Stimulated activated CD4-positive, alpha-beta T cell treated with anti-CD3 and anti-CD28 coated beads, Interleukin-1b, Interleukin-23, amount 100 ng/mL, for 48 hours (primary cell): Measurements from ENCODE around the gene BDKRB1.
"Not testable (repeated sequence)": the region's sequence is repeated elsewhere in the genome, so short reads cannot be mapped to it uniquely, and the experiment has no call there.

Experiments
- DNase-seq: peaks from one replicate; pipeline ENCODE4 v3.0.0-alpha.2; 2020

The BDKRB1 gene

DNA sequence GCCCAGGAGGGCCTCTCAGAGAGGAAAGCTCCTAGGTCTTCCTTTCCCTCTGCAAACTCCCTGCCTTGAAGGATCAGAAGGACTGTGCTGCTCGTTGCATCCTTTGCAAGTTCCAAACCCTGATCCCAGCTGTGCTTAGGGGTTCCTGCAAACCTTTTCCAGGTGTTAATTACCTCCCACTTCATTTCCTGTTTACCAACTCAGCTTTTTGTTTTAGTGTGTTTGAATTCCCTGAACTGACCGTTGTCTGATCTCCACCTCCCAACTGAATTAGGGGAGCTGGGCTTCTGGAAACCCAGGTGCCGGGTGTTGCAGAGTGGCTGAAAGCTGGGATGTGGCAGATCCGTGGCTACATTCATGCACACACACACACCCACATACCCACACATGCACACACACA is 20.6 kb upstream of the BDKRB1 start:
- no peak for DNase-seq

GRCh38 chr14:96237641-96238040 is 18.4 kb upstream of the BDKRB1 start:
- DNase-seq = no peak

- no peak for DNase-seq
Observed at GRCh38 chr14:96238676-96239265, 17.2 kb upstream of the BDKRB1 start.

GRCh38 chr14:96239711-96240141 is 16.3 kb upstream of the BDKRB1 start:
- no peak for DNase-seq

DNA sequence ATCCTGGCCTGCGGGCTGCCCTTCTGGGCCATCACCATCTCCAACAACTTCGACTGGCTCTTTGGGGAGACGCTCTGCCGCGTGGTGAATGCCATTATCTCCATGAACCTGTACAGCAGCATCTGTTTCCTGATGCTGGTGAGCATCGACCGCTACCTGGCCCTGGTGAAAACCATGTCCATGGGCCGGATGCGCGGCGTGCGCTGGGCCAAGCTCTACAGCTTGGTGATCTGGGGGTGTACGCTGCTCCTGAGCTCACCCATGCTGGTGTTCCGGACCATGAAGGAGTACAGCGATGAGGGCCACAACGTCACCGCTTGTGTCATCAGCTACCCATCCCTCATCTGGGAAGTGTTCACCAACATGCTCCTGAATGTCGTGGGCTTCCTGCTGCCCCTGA is 15.4 kb upstream of the BDKRB1 start:
- no peak for DNase-seq

GRCh38 chr14:96242126-96242525 is 13.9 kb upstream of the BDKRB1 start:
- no peak for DNase-seq

GRCh38 chr14:96243785-96244184 is 12.2 kb upstream of the BDKRB1 start:
- DNase-seq = no peak

DNA sequence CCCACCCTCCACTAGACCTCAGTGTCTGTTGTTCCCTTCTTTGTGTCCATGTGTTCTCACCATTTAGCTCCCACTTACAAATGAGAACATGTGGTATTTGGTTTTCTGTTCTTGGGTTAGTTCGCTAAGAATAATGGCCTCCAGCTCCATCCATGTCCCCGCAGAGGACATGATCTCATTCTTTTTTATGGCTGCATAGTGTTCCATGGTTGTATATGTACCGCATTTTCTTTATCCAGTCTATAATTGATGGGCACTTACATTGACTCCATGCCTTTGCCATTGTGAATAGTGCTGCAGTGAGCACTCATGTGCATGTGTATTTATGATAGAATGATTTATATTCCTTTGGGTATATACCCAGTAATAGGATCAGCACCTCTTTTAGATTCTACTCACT is 10.9 kb upstream of the BDKRB1 start:
- not testable (repeated sequence) for DNase-seq

DNA sequence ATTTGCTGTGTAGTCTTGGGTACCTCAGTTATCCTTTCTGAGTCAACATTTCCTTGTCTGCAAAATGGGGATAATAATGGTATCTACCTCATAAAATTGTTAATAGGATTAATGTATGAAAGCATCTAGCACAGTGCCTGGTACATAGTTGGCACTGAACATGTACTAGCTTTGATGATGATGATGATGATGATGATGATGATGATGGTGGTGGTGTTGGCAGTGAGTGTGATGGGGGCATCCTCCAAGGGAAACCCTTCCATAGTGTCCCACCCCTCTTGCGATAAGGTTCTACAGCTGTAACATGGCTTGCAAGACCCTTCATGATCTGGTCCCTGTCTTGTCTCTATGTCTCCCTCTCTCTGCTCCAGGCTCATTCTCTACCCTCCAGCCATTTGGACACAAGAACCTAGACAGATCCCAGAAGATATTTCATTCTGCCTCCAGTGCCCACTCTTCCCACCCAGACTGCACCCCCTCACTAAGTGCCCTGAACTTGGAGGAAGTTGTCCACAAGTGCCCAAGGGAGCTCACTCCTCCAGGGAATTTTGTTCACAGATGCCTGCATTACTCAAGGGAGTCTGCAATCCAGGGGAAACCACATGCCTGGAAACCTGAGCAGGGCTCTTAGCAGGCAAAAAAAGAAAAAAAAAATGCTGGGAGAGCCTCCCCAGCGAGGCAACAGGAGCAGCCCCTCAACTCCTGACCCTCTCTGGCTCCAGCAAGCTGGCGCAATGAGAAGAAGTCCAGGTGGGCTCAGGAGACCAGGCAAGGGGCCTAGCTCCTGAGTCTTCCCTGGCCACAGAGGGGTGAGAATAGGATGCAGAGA is 10.1 kb upstream of the BDKRB1 start:
- DNase-seq = no peak

GRCh38 chr14:96246539-96246847 is 9.5 kb upstream of the BDKRB1 start:
- DNase-seq = no peak

DNA sequence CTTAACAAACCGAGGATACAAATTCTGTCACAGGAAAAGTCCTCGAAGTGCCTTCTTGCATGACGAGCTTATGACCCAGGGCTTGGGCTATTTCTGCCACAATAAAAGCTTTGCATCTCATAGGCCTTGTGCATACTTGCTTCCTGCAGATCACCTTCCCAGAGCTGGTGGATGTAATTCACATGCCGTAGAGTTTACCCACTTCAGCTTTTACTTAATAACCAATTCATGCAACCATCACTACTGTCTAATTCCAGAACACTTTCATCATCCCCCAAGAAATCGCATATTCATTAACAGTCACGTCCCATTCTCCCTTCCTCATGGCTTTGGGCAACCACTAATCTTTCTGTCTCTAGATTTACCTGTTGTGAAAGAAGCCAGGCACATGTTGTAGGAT is 9.0 kb upstream of the BDKRB1 start:
- DNase-seq = no peak

- DNase-seq = no peak
Observed at GRCh38 chr14:96249029-96249428, 7.0 kb upstream of the BDKRB1 start.

GRCh38 chr14:96250485-96250884 is 5.5 kb upstream of the BDKRB1 start:
- DNase-seq = no peak

DNA sequence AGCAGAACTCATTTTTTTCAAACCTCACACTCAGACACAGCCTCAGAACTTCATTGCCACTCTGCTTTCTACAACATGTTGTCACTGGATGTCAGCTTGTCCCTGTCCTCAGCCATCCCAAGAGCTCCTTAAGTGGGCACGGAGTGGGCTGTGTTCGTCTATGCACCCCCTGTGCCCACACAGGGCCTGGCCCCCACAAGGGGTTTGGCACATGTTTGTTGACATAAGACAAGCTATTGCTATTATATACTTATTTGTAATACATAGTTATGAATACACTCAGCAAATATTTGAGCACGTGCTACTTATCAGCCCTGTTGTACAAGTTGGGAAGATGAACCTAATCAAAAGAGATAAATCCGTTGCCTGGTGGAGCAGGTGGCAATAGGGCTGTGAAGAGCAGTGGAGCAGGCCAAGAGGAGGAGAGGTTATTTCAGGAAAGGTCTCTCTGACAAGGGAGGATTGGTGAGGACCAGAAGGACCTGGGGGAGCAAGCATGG is 4.3 kb upstream of the BDKRB1 start:
- no peak for DNase-seq

GRCh38 chr14:96252323-96252998 is 3.5 kb upstream of the BDKRB1 start:
- DNase-seq = no peak

DNA sequence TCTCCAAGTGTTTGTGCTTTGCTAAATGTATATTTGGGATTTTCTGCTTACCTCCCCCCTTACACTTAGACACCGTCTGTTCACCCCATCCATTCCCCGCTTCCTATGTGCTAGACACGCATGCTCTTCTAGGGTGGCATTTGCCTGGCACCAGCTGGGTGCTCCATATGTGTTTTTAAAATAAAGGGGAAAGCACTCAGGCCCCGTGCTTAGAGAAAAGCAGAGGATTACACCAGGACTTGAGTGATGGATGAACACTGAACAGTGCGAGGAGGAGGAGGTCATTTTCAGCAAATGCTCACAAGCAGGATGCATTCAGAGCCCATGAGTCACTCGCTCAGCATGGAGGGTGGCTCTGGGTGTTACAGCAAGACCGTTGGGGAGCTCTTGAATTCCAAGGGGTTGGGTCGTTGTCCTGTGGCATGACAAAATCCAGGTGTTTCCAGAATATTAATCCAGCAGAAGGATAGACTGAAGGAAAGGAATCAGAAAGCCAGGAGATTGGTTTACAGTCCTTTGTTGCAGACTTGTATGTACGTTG is 2.9 kb upstream of the BDKRB1 start:
- no peak for DNase-seq

- no peak for DNase-seq
Observed at GRCh38 chr14:96254687-96255086, 1.3 kb upstream of the BDKRB1 start.

DNA sequence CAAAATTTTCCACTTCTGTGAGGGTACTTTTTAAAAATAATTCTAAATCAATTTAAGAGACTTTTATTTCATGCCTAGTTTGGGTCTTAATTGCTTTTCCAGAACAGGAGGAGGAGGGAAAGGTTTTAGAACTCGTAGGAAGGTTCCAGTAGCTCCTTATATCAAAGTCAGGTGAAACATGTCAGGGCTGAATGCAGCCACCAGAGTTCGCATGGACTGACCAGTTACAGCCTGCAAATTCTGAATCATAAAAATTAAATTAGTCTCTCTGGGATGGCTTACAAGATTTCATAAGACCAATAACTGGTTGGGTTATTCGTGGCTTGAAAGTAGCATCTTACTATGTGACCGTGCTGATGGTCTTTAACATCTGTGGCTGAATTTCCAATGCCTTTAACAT is 397 bp downstream of the BDKRB1 start:
- DNase-seq = no peak

DNA sequence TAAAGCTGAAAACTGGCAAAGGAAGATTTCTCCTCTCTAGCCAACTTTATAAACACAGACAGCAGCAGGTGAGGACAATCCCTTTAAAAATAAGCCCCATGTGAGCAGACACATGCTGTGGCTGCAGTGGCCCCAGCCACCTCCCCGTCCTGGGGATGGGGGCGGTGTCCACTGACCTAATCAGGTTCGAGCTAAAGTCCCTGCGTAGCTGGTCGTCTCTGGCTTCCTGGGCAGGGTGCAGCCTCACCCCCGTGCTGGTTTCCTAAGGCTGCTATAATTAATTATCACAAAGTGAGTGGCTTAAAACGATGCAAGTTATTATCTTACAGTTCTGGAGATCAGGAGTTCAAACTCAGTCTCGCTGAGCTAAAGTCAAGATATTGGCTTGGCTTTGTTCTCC is 1.0 kb downstream of the BDKRB1 start:
- no peak for DNase-seq

DNA sequence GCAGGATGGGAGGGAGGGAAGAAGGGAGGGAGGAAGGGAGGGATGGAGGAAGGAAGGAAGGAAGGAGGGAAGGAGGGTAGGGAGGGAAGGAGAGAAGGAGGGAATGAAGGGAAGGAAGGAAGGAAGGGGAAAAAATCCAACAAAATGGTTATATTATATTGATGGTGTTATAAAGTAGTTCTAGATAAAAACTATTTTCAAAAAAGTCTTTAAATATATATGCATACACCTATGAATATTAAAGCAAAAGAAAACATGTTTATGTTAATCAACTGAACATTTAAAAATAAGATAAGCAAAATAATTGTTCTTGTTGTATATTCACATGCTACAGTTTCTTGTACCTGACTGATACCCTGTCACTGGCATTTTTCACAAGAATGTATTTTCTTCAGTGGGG is 1.9 kb downstream of the BDKRB1 start:
- DNase-seq = no peak

DNA sequence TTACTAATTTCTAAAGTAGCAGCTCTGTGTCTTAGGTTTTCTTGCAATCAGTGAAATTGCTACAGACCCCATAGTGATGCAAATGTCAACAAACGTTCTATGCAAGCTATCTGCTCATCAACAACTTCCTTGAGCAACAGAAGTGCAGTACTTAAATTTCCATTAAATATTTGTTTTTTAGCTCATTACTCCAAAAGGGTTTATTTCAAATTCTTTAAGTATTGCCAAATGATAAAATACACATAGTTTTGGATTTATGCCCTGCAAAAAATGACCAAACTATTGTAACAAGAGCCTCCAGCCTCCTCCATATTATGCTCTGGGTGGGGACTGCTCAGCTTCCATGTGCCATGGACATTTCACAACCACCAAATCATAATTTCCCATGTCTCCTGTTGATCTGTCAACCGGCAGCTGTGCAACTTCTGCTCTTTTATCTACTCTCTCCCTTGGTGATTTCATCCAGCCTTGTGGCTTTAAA is 4.4 kb downstream of the BDKRB1 start:
- no peak for DNase-seq

DNA sequence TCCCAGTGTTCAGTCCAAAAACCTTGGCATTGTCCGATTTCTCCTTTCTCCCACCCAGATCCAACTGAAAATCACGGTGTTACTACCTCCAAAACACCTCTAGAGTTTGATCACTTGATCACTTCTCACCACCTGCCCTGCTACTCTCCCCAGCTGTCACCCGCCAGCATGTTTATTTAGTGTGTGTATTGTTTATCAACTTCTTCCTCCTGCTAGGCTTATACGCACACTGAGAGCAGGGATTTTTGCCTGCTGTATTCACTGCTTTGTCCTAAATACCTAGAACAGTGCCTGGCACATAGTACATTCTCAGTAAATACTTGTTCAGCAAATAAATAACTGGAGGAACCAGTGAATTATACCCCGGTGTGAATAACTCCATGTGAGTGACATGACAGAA is 5.0 kb downstream of the BDKRB1 start:
- DNase-seq = no peak

GRCh38 chr14:96261772-96262655 is 6.0 kb downstream of the BDKRB1 start:
- no peak for DNase-seq
